ENCODE measurements around the gene PTPRN2. TPM values are rescaled to one million over a fixed set of nuclear protein-coding genes. Genes with fewer than 3 reads are reported as not detected.

The PTPRN2 gene
- total and polyA plus RNA-seq, 2 donors (not counting 3 experiments of a cell fraction or from before 2014, with no cell fraction given) = 0.62 to 0.88 TPM

DNA sequence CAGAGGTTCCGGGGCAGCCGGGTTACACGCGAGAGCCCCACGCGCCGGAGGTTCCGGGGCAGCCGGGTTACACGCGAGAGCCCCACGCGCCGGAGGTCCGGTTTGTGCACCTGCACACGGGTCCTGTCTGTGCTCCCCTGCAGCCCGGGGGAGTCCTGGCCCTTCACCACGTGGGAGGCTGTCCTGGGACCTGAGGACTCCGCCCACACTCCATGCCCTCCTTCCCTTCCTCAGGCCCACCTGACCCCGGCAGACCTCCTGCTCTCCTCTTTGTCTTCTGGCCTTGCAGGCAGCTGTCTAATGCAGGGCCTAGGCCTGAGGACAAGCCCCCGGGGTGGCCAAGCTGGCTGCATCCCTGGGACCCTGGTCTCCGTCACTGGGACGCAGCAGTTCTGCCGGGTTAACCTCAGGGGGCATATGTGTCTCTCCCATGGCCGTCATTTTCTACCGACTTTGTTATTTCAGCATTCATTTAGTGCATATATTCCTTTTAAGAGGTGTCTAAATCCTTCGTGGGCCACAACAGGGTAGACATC is 876.2 kb downstream of the PTPRN2 start:
- Histone ChIP-seq H3K79me2 (ENCODE audit: control insufficient read depth, insufficient read depth, low read length) (no peaks in the 10 kb centered on the region), H3K9ac (replicated peaks; ENCODE audit: extremely low read depth, insufficient read depth, low read length) (no peak overlapping the region), H3K9me3 (replicated peaks; ENCODE audit: control insufficient read depth, insufficient read depth, low read length) (no peaks in the 10 kb centered on the region), H3K36me3 (ENCODE audit: control insufficient read depth in 2 of 2, extremely low read depth in 1 of 2, insufficient read depth in 2 of 2, low read length in 2 of 2) (no peaks in the 10 kb centered on the region), H3K27ac (ENCODE audit: insufficient read depth, low read depth, low read length) (no peak overlapping the region), H3K4me3 (replicated peaks in 1 of 3; ENCODE audit: insufficient read depth in 1 of 3, low read depth in 1 of 3, low read length in 3 of 3) (no peak overlapping the region), H4K20me1 (replicated peaks; ENCODE audit: control insufficient read depth, extremely low read depth, insufficient read depth, low read length) (no peaks in the 10 kb centered on the region), H3K4me1 (ENCODE audit: control insufficient read depth, extremely low read depth, insufficient read depth, low read length) (no peaks in the 10 kb centered on the region), H3K27me3 (ENCODE audit: control insufficient read depth in 2 of 2, insufficient read depth in 2 of 2, low read length in 2 of 2) (no peaks in the 10 kb centered on the region), H3K9me1 (replicated peaks; ENCODE audit: control insufficient read depth, extremely low read depth, insufficient read depth, low read length) (no peaks in the 10 kb centered on the region), H2AFZ (ENCODE audit: low read depth, low read length) (no peak overlapping the region), H3K4me2 (ENCODE audit: insufficient read depth, low read length) (no peak overlapping the region)
- TF ChIP-seq, protein P1, sequence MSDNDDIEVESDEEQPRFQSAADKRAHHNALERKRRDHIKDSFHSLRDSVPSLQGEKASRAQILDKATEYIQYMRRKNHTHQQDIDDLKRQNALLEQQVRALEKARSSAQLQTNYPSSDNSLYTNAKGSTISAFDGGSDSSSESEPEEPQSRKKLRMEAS (IDR thresholded peaks at IDR 0.05; ENCODE audit: insufficient read depth, insufficient read length) = no peak
- no peak for TF ChIP-seq JUN (IDR thresholded peaks at IDR 0.05; ENCODE audit: borderline replicate concordance, insufficient read depth, insufficient read length, low read depth)
- TF ChIP-seq CTCF (IDR thresholded peaks at IDR 0.05; ENCODE audit: extremely low read depth in 1 of 2, insufficient read depth in 1 of 2, low read depth in 1 of 2, low read length in 2 of 2) = no peak
- TF ChIP-seq GATA2 (IDR thresholded peaks at IDR 0.05; ENCODE audit: insufficient read depth, insufficient read length, low read depth, low read length) = no peak
- no peak for TF ChIP-seq EZH2 (IDR thresholded peaks at IDR 0.05; ENCODE audit: borderline replicate concordance, low read depth, low read length, severe bottlenecking)
- TF ChIP-seq POLR2AphosphoS5 (IDR thresholded peaks at IDR 0.05; ENCODE audit: insufficient read depth, low read depth, low read length) = no peak
- TF ChIP-seq FOS (IDR thresholded peaks at IDR 0.05; ENCODE audit: borderline replicate concordance, insufficient read depth, low read length) = no peak
- TF ChIP-seq MYC (IDR thresholded peaks at IDR 0.05; ENCODE audit: low read depth, low read length) = no peak
- TF ChIP-seq POLR2A (IDR thresholded peaks at IDR 0.05; ENCODE audit: low read depth, low read length) = no peak
- ChIA-PET CTCF (no interaction called here), POLR2A (no interaction called here)
- dilution Hi-C loops (cut with MboI; ENCODE audit: extremely low pct_ligation_motif_present, low sequenced_read_pairs) = no loop called here
- BruUV-seq (replicated peaks) = no TSS peak
- DNase-seq (ENCODE audit: low read depth, low spot score) (no peak), FAIRE-seq (no peak)
- intact Hi-C loops (cut with micrococcal nuclease) = no loop called here

Measured in endothelial cell of umbilical vein (primary cell).